GM18498 (cell line): ENCODE data around the gene ZNF85.
"Not testable (repeated sequence)": the region's sequence is repeated elsewhere in the genome, so short reads cannot be mapped to it uniquely, and the experiment has no call there.

ENCODE experiments used
- ATAC-seq: cut with Tn5 transposase; IDR thresholded peaks from one replicate; pipeline ENCODE4 v1.9.1; 2021; ENCODE audit warnings: mild to moderate bottlenecking, moderate library complexity; ENCODE audit not compliant: unreplicated experiment

Gene ZNF85

GRCh38 chr19:20923077-20923871 lies at the start of gene ZNF85:
Gene ZNF85 (plus strand): TSS chr19:20923251. CDS start chr19:20923401, 150 bp downstream.
- peak; percentile 96 for ATAC-seq

GRCh38 chr19:20879501-20879900 lies 43.5 kb upstream of the ZNF85 start:
- no peak for ATAC-seq

DNA sequence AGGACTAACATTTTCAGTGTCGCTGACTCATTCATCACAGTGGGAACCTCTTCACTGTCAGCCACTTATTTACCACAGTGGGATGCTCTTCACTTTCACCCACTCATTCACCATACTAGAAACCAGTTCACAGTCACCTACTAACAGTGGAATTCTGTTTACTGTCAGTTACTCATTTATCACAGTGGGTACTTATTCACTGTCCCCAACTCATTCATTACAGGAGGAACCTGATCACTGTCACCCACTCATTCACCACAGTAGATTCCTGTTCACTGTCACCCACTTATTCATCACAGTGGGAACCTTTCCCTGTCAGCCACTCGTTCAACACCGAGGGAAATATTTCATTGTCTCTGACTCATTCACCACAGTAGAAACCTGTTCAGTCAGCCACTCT lies 10.1 kb upstream of the ZNF85 start:
- no peak for ATAC-seq

- ATAC-seq: no peak
Observed at GRCh38 chr19:20925481-20925880, 2.4 kb downstream of the ZNF85 start.

- no peak for ATAC-seq
Observed at GRCh38 chr19:20926796-20927195, 3.7 kb downstream of the ZNF85 start.

DNA sequence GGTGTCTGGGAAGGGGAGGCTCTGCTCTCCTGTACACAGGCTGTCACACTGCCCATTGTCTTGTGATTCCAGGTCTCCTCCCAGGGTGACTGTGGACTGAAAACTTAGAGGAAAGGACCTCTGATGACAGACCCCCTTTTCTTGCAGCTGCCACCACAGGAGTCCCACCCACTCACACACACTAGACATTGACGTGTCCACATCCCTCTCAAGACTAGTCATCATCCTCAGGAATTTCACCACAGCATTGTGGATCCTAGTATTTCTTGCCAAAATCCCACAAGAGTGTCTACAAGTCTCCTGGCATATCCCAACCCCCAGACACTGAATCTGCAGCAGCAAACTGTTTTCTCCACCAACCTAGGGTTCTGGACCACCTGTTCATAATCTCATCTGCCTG lies 5.3 kb downstream of the ZNF85 start:
- no peak for ATAC-seq

DNA sequence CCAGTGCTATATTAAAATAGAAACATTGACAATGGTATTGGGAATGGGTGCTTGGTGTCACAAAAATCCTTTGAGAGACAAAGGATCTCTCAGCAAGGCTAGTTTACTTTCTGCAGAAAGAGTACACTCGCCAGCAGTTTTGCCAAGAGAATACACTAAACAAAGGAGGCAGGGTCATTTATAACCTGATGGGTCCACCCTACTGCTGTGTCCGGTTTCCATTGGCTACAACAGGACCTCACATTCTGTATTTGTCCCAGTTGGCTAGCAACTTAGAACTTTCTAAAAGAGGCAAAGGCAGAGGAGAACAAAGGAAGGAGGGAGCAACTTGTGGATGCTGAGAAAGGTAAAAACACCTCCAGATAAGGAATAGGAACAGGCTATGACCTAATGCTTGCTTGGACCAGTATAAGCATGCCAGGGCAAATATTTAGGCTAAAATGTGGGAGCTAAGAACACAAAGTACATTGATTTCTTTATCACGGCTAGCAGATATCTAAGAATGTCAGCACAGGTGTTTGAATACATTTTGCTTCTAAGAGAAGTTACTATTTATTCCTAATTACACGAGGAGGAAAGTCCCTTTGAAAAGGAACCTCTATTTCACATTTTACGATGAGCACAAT lies 13.4 kb downstream of the ZNF85 start:
- ATAC-seq: not testable (repeated sequence)

- ATAC-seq: not testable (repeated sequence)
Observed at GRCh38 chr19:20952561-20953095, 29.6 kb downstream of the ZNF85 start.

DNA sequence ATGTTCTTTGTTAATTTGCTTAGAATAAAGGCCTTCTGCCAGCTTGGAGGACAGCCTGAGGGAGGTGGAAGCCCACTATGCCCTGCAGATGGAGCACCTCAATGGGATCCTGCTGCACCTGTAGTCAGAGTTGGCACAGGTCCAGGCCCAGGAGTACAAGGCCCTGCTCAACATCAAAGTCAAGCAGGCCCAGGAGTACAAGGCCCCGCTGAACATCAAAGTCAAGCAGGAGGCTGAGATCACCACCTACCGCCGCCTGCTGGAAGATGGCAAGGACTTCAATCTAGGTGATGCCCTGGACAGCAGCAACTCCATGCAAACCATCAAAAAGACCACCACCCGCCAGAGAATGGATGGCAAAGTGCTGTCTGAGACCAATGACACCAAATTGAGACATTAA lies 41.7 kb downstream of the ZNF85 start:
- no peak for ATAC-seq

- ATAC-seq: no peak
Observed at GRCh38 chr19:20968092-20968491, 45.0 kb downstream of the ZNF85 start.

GRCh38 chr19:20969498-20969897 lies 46.4 kb downstream of the ZNF85 start:
- no peak for ATAC-seq

DNA sequence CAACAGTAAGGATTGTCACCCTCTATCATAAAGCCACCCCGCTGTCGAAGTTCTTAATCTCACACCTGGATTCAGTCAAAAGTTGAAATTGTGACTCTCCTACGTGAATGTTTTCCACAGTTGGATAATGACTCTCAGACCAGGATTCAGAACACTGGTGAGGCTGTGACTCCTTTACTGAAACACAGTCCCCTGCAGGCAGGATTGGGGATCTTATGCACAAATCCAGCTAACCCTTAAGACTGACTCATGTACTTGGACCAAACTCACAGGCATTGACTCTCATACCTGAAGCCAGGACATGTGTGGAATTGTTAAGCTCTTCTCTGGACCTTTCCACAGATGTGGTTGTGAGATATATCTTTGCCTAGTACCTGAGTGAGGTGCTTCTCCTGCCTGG lies 46.8 kb downstream of the ZNF85 start:
- ATAC-seq: no peak

DNA sequence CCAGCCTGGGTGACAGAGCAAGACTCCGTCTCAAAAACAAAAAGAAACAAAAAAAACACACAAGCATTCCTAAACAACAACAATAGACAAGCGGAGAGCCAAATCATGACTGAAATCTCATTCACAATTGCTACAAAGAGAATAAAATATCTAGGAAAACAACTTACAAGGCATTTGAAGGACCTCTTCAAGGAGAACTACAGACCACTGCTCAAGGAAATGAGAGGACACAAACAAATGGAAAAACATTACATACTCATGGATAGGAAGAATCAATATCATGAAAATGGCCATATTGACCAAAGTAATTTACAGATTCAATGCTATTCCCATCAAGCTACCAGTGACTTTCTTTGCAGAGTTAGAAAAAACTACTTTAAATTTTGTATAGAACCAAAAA lies 69.7 kb downstream of the ZNF85 start:
- ATAC-seq: not testable (repeated sequence)

GRCh38 chr19:20999731-21000352 lies 76.8 kb downstream of the ZNF85 start:
- ATAC-seq: peak; percentile 100
